HG02938 (cell line): ENCODE results near the gene MSMP.

Experiments
- ATAC-seq: cut with Tn5 transposase; IDR thresholded peaks from one replicate; pipeline ENCODE4 v1.9.1; 2021; ENCODE audit warnings: mild to moderate bottlenecking, moderate library complexity; ENCODE audit not compliant: unreplicated experiment

MSMP gene

GRCh38 chr9:35723908-35724307, 30.2 kb downstream of the MSMP start:
- ATAC-seq, result no peak

GRCh38 chr9:35723426-35723825, 30.6 kb downstream of the MSMP start:
- no peak for ATAC-seq

GRCh38 chr9:35719546-35719945, 34.5 kb downstream of the MSMP start:
- no peak for ATAC-seq

DNA sequence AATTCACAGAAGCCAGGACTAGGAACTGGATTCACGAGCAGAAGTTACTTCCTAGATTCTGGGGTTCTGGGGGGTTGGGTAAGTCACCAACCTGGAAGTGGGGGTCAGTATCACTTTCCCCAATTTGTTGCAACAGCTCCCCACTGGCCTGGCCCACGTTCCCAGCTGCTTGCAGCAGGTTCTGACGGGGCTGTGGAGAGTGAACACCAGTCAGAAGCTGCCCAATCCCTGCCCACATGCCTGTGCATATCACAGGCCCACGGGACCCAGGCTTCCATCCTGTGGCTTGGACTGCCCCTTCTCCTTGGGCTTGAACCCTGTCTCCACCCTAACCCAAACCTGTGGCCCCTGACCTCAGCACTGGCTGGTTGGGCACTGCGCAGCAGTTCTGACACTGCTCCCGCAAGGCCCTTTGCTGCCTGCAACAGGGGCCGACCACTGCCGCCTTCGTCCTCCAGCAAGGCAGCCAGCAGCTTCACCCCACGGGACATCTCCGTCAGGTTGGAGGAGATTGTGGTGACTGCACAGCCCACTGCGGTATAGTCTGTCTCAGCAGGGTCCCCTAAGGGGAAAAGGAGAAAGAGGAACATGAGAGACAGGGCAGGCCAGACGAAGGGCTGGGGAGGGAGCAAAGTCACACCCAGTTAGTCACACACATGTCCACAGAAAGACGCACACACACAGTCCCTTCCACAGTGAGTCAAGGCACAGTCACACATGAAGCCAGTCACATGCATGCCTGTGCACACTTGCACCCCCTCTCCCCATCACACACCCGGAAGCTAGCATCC, 35.2 kb downstream of the MSMP start:
- no peak for ATAC-seq

DNA sequence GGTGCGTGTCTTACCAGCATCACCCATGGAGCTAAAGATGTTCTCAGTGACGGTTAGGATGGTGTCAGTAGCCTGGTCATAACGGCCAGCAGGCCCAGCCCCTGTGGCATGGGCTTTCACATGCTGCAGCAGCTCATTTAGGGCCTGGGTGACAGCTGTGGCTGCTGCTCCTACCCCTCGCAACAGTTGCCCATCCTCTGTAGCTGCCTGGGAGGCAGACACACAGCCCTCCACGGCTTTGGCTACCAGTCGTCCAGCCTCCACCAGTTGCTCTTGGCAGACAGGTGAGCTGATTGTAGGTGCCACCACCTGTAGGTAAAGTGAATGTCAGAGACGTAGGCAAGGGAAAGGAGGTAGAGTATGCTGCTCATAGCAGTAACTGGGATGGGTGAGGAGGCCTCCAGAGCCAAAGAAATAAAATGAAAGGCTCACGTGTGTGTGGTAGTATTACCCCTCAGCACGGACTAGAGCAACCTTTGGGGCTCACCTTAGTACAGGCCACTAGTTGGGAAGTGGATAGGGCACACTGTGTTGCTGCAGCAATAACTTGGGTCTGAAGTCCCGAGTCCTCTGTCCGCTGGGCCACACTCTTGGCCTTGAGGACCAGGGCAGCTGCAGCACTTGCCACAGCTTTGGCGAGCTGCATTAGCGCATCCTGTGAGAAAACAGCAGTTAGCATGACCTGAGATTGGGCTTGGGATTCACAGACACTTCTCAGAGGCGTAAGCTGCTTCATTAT, 36.8 kb downstream of the MSMP start:
- ATAC-seq, result no peak

- ATAC-seq, result no peak
Measured at GRCh38 chr9:35716230-35716629, 37.8 kb downstream of the MSMP start.

- ATAC-seq, result no peak
Measured at GRCh38 chr9:35714579-35715252, 39.4 kb downstream of the MSMP start.

GRCh38 chr9:35714123-35714522, 40.0 kb downstream of the MSMP start:
- no peak for ATAC-seq

DNA sequence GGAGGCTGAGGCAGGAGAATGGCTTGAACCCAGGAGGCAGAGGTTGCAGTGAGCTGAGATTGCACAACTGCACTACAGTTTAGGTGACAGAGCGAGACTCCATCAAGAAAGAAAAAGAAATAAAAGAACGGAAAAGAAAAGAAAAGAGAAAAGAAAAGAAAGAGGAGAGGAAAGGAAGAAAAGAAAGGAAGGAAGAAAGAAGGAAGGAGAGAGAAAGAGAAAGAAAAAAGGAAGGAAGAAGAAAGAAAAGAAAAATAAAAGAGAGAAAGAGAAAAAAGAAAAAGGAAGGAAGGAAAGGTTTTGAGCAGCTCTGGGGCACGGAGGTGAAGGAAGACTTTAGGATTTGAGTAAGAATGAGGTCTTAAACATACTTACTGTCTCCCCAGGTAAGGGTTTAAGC, 40.5 kb downstream of the MSMP start:
- no peak for ATAC-seq

- no peak for ATAC-seq
Measured at GRCh38 chr9:35712762-35713400, 41.2 kb downstream of the MSMP start.

DNA sequence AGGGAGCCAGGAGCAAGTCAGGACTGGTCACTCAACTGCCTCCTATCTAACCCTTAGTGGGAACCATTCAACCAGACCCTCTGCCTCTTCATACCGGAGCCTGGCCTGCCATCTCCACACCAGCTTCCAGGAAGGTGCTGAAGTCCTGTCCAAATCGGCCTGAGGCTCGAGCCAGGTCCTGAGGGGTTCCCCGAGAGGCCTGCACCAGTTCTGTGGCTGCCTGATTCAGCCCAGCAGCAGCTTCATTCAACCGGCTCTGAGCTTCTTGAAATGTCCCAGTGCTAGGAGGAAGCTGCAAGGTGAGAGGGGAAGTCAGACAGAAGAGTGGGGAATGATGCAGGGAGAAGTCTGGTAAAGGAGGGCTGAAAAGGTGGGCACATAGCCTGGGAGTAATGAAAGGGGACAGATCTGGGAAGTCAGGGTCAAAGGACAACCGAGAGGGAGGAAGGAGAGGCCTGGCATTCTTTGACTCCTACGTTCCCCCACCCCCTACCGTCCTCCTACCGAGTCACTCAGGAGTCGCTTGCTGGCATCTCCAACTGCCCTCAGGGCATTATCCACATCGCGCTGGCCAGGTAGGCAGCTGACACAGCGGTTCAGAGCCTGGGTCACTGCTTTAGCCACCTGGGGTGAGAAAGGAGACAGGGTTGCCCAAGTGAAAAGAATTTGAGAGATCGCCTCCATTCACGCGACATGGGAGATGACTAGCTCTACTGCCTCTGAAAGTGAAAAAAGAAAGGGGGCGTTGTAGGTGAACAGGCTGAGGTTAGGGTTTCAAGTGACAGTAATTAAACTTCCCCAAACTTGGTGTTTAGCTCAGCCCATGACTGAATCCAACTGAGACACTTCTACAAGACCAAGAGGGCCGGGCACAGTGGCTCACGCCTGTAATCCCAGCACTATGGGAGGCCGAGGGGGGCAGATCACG, 42.3 kb downstream of the MSMP start:
- ATAC-seq, result no peak

DNA sequence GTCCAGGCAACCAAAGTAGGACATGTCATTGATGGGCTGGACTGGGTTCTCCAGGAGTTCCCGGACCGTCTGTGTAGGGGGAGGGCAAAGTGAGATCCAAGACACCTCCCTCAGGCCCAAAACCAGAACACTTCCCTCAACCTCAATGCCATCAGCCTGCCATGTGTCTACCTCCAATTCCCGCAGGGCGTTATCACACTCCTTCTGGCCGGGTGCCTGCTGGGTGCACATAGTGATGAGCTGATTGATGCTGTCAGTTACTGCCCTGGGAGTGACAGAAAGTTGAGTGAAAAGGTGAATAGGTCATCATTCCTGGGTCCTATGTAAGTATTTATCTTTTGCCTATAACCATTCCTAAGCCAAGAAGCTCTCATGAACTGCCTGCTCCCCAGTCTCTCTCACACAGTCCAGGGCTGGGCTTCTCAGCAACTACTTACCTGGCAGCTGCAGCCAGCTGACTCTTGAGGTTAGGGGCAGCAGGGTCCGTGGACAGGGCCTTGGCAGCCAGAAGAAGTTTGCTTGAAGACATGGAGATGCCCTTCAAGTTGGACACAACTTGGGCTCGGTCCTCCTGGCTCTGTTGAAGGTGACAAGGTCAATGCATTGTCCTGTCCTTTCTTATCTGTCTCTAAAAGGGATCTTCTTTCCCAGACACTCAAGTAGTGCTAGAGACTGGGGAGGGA, 43.1 kb downstream of the MSMP start:
- ATAC-seq, result no peak

DNA sequence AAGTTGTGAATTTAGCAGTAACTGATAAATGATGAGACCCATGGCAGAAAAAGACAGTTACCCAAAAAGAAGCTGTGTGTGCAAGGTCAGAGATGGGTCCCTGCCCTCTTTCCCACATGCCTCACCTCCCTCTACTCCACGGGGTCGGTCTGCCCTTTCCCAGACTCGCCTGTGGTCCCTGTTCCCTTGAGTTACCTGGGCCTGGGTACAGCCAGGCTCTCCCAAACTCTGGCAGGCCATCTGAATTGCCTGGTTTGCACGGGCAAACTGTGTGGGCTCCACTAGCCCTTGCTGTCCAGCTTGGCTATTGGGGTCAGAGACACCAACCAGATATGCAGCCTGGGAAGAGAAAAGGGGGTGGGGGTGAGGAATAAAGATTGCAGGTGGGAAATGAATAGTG, 45.9 kb downstream of the MSMP start:
- no peak for ATAC-seq

DNA sequence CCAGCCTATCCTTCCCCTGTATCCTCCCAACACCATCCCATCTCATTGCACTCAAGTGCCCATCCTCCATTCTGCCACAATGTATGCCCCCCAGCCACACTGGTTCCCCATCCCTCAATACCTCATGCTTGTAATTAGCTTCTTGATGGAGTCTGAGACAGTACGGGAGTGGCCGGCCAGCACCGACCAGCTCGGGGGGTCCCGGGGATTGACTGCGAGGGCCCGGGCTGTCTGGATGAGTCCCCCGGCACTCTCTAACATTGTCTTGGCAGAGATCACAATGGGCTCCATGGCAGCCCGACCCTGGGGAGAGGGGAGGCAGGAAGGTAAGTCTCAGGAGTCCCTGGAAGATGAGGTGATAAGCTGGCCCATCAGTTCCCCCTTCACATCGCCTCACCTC, 47.1 kb downstream of the MSMP start:
- no peak for ATAC-seq

DNA sequence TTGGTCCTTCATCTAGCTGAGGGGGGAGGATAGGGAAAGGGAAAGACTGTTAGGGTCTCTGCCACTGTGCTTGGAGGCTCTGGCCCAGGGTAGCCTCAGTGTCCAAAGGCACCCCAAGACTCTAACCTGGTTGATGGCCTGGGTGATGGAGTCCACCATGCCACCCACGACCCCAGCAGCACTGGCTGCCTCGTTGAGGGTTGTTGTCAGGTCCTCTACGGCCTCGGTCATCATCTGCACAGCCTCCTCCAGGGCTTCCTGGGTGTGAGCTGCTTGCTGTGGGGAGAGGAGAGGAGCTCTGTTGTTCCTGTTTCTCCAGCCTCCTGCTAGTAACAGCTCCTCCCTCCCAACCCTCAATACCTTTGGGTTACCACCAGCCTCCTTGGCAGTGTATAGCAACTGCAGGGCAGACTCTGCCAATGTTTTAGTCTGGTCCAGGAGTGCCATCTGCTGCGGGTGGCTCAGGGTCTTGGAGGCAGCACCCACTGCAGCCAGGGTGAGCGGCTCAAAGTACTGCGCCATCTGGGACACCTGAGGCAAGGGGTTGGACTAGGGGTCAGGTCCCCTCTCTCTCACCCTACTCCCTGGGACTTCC, 48.1 kb downstream of the MSMP start:
- ATAC-seq, result no peak

- no peak for ATAC-seq
Measured at GRCh38 chr9:35705372-35705771, 48.7 kb downstream of the MSMP start.

DNA sequence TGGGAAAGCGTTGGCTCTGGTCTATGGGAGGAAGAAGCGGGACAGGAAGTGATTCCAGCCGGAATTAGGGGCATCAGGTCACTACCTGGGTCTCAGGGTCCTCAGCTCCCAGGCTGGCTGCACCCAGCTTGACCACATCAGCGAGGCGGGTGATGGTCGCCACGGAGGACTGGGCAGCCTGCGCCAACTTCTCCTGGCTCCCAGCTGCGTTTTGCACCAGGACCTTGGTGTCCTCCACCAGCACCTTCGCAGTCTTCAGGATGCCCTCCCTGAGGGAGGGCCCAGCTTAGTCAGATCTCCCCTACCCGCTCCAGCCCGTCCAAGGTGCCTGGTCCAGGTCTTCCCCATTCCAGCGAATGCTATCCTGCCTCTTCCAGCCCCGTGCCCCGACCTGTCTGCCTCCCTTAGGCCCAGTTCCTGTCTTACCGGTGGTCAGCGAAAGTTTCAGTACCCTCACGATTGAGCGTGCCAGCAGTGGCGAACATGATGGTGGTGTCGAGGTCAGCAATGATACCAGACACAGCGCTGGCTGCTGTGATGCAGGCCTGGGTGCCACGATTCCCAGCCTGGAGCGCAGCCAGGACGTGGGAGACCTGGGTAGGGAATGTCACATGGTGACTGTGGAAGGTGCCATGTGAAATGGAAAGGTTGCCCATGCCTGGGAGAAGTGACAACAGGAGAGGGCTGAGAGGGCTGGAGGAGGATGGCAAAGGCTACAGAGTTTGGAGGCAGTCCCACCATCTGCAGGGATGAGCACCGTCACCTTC, 50.0 kb downstream of the MSMP start:
- ATAC-seq, result no peak
